HL-60 (cell line): ENCODE results near the gene VDR.

ENCODE experiments used
- POLR2AphosphoS5 ChIP-seq: IDR thresholded peaks from 2 replicates; pipeline ENCODE4 v1.6.1; 2012; ENCODE audit warnings: low read depth
- TF ChIP-seq, protein P1 (sequence below): IDR thresholded peaks from one replicate; pipeline ENCODE4 v1.5.1; 2011; ENCODE audit warnings: low read length, control low read depth, inconsistent platforms; ENCODE audit not compliant: insufficient read depth
- TF ChIP-seq, protein P2 (sequence below): IDR thresholded peaks from 2 replicates; pipeline ENCODE4 v1.6.1; 2012; ENCODE audit warnings: low read depth; ENCODE audit not compliant: insufficient replicate concordance

DNA sequence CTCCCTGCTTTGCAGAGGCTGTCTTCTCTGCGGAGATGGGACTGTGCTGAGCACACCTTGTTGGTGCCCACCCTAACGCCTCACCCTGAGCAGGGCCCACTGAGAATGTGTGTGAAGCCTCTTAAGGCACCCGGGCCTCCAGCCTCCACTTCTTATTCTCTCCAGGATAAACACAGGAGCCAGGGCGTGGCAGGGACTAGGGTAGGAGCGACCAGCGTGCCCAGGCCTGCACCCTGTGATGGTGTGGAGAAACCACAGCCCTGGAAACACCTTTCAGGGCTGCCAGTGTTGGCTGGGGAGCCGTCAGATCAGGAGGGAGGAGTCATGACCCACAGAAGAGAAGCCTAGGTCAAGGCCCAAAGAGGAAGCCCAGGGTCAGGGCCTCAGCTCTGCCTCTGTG, 41.3 kb downstream of the VDR start:
- TF ChIP-seq, protein P1, sequence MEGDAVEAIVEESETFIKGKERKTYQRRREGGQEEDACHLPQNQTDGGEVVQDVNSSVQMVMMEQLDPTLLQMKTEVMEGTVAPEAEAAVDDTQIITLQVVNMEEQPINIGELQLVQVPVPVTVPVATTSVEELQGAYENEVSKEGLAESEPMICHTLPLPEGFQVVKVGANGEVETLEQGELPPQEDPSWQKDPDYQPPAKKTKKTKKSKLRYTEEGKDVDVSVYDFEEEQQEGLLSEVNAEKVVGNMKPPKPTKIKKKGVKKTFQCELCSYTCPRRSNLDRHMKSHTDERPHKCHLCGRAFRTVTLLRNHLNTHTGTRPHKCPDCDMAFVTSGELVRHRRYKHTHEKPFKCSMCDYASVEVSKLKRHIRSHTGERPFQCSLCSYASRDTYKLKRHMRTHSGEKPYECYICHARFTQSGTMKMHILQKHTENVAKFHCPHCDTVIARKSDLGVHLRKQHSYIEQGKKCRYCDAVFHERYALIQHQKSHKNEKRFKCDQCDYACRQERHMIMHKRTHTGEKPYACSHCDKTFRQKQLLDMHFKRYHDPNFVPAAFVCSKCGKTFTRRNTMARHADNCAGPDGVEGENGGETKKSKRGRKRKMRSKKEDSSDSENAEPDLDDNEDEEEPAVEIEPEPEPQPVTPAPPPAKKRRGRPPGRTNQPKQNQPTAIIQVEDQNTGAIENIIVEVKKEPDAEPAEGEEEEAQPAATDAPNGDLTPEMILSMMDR: no peak
- no peak for TF ChIP-seq POLR2AphosphoS5
- TF ChIP-seq, protein P2, sequence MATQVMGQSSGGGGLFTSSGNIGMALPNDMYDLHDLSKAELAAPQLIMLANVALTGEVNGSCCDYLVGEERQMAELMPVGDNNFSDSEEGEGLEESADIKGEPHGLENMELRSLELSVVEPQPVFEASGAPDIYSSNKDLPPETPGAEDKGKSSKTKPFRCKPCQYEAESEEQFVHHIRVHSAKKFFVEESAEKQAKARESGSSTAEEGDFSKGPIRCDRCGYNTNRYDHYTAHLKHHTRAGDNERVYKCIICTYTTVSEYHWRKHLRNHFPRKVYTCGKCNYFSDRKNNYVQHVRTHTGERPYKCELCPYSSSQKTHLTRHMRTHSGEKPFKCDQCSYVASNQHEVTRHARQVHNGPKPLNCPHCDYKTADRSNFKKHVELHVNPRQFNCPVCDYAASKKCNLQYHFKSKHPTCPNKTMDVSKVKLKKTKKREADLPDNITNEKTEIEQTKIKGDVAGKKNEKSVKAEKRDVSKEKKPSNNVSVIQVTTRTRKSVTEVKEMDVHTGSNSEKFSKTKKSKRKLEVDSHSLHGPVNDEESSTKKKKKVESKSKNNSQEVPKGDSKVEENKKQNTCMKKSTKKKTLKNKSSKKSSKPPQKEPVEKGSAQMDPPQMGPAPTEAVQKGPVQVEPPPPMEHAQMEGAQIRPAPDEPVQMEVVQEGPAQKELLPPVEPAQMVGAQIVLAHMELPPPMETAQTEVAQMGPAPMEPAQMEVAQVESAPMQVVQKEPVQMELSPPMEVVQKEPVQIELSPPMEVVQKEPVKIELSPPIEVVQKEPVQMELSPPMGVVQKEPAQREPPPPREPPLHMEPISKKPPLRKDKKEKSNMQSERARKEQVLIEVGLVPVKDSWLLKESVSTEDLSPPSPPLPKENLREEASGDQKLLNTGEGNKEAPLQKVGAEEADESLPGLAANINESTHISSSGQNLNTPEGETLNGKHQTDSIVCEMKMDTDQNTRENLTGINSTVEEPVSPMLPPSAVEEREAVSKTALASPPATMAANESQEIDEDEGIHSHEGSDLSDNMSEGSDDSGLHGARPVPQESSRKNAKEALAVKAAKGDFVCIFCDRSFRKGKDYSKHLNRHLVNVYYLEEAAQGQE: no peak
